ENCODE data around the gene SF3B3.
"Not testable (repeated sequence)": the region's sequence is repeated elsewhere in the genome, so short reads cannot be mapped to it uniquely, and the experiment has no call there.

Gene SF3B3

DNA sequence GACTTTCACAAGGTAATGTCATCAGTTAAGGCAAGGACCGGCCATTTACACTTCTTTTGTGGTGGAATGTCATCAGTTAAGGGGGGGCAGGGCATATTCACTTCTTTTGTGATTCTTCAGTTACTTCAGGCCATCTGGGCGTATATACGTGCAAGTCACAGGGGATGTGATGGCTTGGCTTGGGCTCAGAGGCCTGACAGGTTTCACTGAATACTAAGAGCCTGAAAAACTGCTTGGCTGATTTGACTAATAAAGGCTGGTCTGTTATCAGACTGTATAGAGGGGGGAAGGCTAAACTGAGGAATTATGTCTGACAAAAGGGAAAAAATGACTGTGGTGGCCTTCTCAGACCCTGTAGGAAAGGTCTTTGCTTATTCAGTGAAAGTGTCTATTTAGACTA lies 98.2 kb downstream of the SF3B3 start:
- not testable (repeated sequence) for DNase-seq (ENCODE audit: low read depth)
